K562 (cell line): ENCODE data around the gene PACRG.

Experiments used
- CBFA2T3 ChIP-seq: fragments of 450-650 bp; IDR thresholded peaks from 2 replicates; pipeline ENCODE4 v1.6.1; 2017
- CBX3 ChIP-seq, 2 experiments: IDR thresholded peaks; 1 replicate in 1 of 2; 2 replicates in 1 of 2; pipeline ENCODE4 v1.6.1; 2012; ENCODE audit warnings: inconsistent platforms in 2 of 2, low read length in 2 of 2, borderline replicate concordance in 1 of 2, control low read depth in 1 of 2
- FIP1L1 ChIP-seq: fragments of 200-400 bp; formaldehyde crosslinking; IDR thresholded peaks from 2 replicates; pipeline ENCODE4 v1.6.1; 2018; ENCODE audit warnings: mild to moderate bottlenecking, low read depth, low read length; ENCODE audit not compliant: poor library complexity, severe bottlenecking
- GTF2A2 ChIP-seq: IDR thresholded peaks from 2 replicates; pipeline ENCODE4 v1.6.1; 2016; ENCODE audit warnings: mild to moderate bottlenecking, missing genetic modification characterization, missing compliant biosample characterization
- HBP1 ChIP-seq: fragments of 450-650 bp; formaldehyde crosslinking; IDR thresholded peaks from 2 replicates; pipeline ENCODE4 v1.4.0; 2022; ENCODE audit warnings: missing genetic modification characterization
- HMG20B ChIP-seq: fragments of 250-450 bp; sonication (Bioruptor Pico); IDR thresholded peaks from 2 replicates; pipeline ENCODE4 v1.5.0; 2021; ENCODE audit warnings: mild to moderate bottlenecking
- JUNB ChIP-seq: fragments of 450-650 bp; formaldehyde crosslinking; conservative IDR thresholded peaks from 2 replicates; pipeline ENCODE4 v1.4.0; 2020; ENCODE audit warnings: mild to moderate bottlenecking
- NBN ChIP-seq: fragments of 450-650 bp; IDR thresholded peaks from 2 replicates; pipeline ENCODE4 v1.6.1; 2016; ENCODE audit warnings: low read depth, mild to moderate bottlenecking
- POLR2A ChIP-seq: fragments of 450-650 bp; conservative IDR thresholded peaks from 2 replicates; pipeline ENCODE4 v1.6.1; 2016
- POLR2AphosphoS5 ChIP-seq: IDR thresholded peaks from 2 replicates; pipeline ENCODE4 v1.6.1; 2011; ENCODE audit warnings: mild to moderate bottlenecking, low read depth, low read length, moderate library complexity; ENCODE audit not compliant: control insufficient read depth, insufficient read depth
- TCF7 ChIP-seq: sonication (generic); IDR thresholded peaks from 2 replicates; pipeline ENCODE4 v1.6.1; 2016; ENCODE audit warnings: antibody characterized with exemption, borderline replicate concordance
- ZNF175 ChIP-seq: fragments of 200-800 bp; sonication (Bioruptor generic); IDR thresholded peaks from 2 replicates; pipeline ENCODE4 v1.6.1; 2016; ENCODE audit warnings: low read depth, mild to moderate bottlenecking, missing genetic modification characterization, missing compliant biosample characterization
- TF ChIP-seq, protein P1 (sequence below), 3 experiments: IDR thresholded peaks in 2 of 3; conservative IDR thresholded peaks in 1 of 3; 2 replicates each; pipeline ENCODE4 v1.5.1; 2011 to 2012; ENCODE audit warnings: low read length in 3 of 3, mild to moderate bottlenecking in 3 of 3, control low read depth in 2 of 3, improper control_type of control experiment in 1 of 3, inconsistent platforms in 1 of 3, low read depth in 1 of 3, mixed read lengths in 1 of 3, moderate library complexity in 1 of 3; ENCODE audit not compliant: insufficient read depth in 2 of 3

DNA sequence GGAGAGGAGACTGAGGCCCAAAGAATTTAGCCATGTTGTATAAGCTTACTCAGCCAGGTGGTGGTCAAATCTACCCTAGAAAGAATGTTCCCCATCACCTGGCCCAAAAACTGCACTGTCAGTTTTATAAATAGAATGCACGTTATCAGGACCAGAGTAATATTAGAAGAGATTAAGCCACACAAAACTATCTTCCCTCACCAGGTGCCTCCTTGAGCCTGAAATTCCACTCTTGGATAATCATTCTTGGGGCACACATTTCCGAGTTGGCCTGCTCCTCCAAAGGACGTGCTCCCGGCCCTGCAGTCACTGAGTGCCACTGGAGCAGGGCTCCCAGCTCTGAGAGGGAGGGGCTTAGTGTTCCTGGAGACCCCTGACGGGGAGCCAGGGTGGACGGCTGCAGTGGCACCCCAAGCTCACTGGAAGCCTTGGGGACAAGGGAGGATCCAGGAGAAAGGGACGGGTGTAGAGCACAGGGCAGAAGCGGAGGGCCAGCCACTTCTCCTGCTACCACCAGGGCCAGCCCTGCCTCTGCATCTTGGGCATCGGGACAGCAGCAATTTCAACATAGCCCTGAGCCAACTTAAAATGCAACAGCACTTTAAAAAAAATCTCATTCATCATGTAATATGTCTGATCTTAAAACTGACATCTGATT lies 525.9 kb downstream of the PACRG start:
- TF ChIP-seq CBX3 (IDR thresholded peaks at IDR 0.05; ENCODE audit: borderline replicate concordance in 1 of 2, low read length in 2 of 2) (no peak), JUNB (CRISPR knock-in tag) (no peak), HMG20B (no peak), CBFA2T3 (no peak), POLR2A (no peak), HBP1 (CRISPR knock-in tag) (no peak), FIP1L1 (no peak), NBN (no peak), ZNF175 (CRISPR knock-in tag) (no peak), TCF7 (no peak), POLR2AphosphoS5 (no peak), GTF2A2 (no peak)
- TF ChIP-seq, protein P1, sequence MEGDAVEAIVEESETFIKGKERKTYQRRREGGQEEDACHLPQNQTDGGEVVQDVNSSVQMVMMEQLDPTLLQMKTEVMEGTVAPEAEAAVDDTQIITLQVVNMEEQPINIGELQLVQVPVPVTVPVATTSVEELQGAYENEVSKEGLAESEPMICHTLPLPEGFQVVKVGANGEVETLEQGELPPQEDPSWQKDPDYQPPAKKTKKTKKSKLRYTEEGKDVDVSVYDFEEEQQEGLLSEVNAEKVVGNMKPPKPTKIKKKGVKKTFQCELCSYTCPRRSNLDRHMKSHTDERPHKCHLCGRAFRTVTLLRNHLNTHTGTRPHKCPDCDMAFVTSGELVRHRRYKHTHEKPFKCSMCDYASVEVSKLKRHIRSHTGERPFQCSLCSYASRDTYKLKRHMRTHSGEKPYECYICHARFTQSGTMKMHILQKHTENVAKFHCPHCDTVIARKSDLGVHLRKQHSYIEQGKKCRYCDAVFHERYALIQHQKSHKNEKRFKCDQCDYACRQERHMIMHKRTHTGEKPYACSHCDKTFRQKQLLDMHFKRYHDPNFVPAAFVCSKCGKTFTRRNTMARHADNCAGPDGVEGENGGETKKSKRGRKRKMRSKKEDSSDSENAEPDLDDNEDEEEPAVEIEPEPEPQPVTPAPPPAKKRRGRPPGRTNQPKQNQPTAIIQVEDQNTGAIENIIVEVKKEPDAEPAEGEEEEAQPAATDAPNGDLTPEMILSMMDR (IDR thresholded peaks at IDR 0.05 in 2 of 3, conservative IDR thresholded peaks at IDR 0.05 in 1 of 3; ENCODE audit: insufficient read depth in 2 of 3, low read depth in 1 of 3, low read length in 3 of 3) = no peak
